Large intestine (tissue), 3 donors: ENCODE results near the gene PODNL1. TPM values are rescaled to one million over a fixed set of nuclear protein-coding genes. Genes with fewer than 3 reads are reported as not detected.

Experiments
- DNase-seq, 2 donors: peaks; one replicate each; pipeline versions ENCODE4 v3.0.0 to v3.0.0-alpha.2; 2013
- H3K27ac ChIP-seq: one replicate; pipeline ENCODE4 v1.5.1; 2013; ENCODE audit warnings: low read length
- H3K27me3 ChIP-seq: 2 replicates; pipeline ENCODE4 v1.6.1; 2013; ENCODE audit warnings: low read length; ENCODE audit not compliant: control insufficient read depth, insufficient read depth
- H3K36me3 ChIP-seq: 2 replicates; pipeline ENCODE4 v1.6.1; 2013; ENCODE audit warnings: low read length; ENCODE audit not compliant: control insufficient read depth, insufficient read depth
- H3K4me1 ChIP-seq: one replicate; pipeline ENCODE4 v1.6.1; 2013; ENCODE audit warnings: low read length; ENCODE audit not compliant: control insufficient read depth, insufficient read depth
- H3K4me3 ChIP-seq: one replicate; pipeline ENCODE4 v1.5.1; 2013; ENCODE audit warnings: low read length
- H3K9me3 ChIP-seq: one replicate; pipeline ENCODE4 v1.6.1; 2013; ENCODE audit warnings: mild to moderate bottlenecking, low read depth, low read length, moderate library complexity; ENCODE audit not compliant: control insufficient read depth
- WGBS: methylation state at CpG from one replicate; pipeline ENCODE4 v1.1.5; 2013; ENCODE audit warnings: low lambda C conversion rate; ENCODE audit not compliant: insufficient coverage; 5-methylcytosine and 5-hydroxymethylcytosine counted together
- polyA plus RNA-seq: library from polyadenylated mRNA; unstranded; fragments of 120-200 nt; gene quantifications from one replicate; pipeline ENCODE4 v1.2.1, GENCODE V29; 2013

The PODNL1 gene
- polyA plus RNA-seq, 1 donor: 1.6 TPM

DNA sequence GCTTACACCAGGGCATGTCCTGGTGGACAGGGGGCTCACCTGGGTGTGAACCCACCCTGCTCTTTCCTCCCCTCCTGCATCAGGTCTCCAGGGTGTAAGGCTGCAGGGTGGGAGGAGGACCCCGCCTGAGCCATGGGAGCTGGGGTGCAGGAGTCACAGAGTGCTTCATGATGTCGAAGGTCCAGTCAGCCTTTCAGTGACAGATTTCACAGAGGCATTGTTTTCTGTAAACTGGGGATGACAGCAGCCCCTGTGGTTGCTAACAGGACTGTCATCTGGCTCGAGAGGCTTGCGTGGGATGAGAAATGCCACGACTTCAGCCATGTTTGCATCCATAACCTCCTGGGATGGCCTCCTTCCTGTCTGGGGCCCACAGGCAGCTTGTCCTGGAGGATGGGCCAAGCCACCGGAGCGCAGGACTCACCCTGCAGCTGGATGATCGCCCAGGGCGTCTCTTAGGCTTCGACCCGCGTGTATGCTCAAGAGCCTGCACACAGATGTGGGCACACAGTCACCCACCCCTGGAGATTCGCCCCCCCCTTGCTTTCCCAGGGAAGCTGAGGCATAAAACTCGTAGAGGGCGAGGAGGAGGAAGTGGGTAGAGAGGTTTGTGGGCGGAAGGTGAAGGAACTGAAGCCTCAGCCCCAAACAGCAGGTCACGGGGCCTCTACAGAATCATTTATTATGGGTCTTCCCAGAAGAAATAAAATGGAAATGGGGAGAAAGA is 56.4 kb downstream of the PODNL1 start:
- H3K9me3 ChIP-seq: no peaks in the 10 kb centered on the region
- no peak overlapping the region for H3K27ac ChIP-seq
- H3K36me3 ChIP-seq: no peaks in the 10 kb centered on the region
- DNase-seq: no peak
- peaks cover 13% of the 10 kb centered on the region for H3K4me1 ChIP-seq
- 66% methylated on average over 3 of the region's 17 CpGs for WGBS
- no peaks in the 10 kb centered on the region for H3K27me3 ChIP-seq
- no peak overlapping the region for H3K4me3 ChIP-seq

DNA sequence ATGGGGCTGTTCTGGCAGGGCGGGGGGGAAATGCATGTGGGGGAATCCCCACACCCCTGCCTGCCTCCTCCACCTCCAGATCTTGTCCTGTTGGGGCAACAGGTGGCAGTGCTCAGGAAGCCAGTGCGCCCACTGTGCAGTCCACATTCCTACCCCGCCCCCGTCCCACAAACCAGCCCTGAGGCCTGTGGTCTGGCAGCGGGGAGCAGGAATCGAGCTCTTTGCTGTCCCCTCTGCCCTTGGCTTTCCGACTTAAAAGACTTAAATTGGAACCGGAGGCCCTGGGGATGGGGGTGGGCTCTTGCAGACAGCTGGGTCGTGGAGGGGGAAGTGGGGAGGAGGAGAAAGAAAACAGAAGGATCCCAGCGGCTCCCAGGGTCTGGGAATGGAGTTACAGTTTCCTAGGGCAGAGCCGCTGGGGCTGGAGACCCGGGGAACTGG is 56.9 kb downstream of the PODNL1 start:
- no peaks in the 10 kb centered on the region for H3K9me3 ChIP-seq
- peaks cover 15% of the 10 kb centered on the region for H3K4me1 ChIP-seq
- no peak overlapping the region for H3K4me3 ChIP-seq
- no CpG with 5 or more reads among the region's 12 CpGs for WGBS
- no peak for DNase-seq
- H3K36me3 ChIP-seq: no peaks in the 10 kb centered on the region
- H3K27me3 ChIP-seq: no peaks in the 10 kb centered on the region
- H3K27ac ChIP-seq: no peak overlapping the region

Other genes starting within 250 kb of the PODNL1 start
- gene MRI1, start 173.9 kb downstream of the PODNL1 start, polyA plus RNA-seq: 43.7 TPM
- 101 TPM for gene C19orf53, start 164.0 kb downstream of the PODNL1 start, polyA plus RNA-seq
- gene ZSWIM4, start 143.0 kb downstream of the PODNL1 start, polyA plus RNA-seq: 3.7 TPM
- 2.3 TPM for gene NANOS3, start 61.3 kb downstream of the PODNL1 start, polyA plus RNA-seq
- 4.7 TPM for gene BRME1, start 32.3 kb downstream of the PODNL1 start, polyA plus RNA-seq
- gene CC2D1A, start 32.2 kb downstream of the PODNL1 start, polyA plus RNA-seq: 42.2 TPM
- 26.8 TPM for gene DCAF15, start 14.1 kb upstream of the PODNL1 start, polyA plus RNA-seq
- 17.1 TPM for gene RFX1, start 67.9 kb upstream of the PODNL1 start, polyA plus RNA-seq
- gene RLN3, start 89.7 kb upstream of the PODNL1 start, polyA plus RNA-seq: 0.31 TPM
- gene IL27RA, start 93.3 kb upstream of the PODNL1 start, polyA plus RNA-seq: 6.4 TPM
- gene PALM3, start 123.7 kb upstream of the PODNL1 start, polyA plus RNA-seq: 2.3 TPM
- gene MISP3, start 134.4 kb upstream of the PODNL1 start, polyA plus RNA-seq: 12.3 TPM
- gene C19orf67, start 147.4 kb upstream of the PODNL1 start, polyA plus RNA-seq: 0.10 TPM
- 40.1 TPM for gene SAMD1, start 152.3 kb upstream of the PODNL1 start, polyA plus RNA-seq
- gene PRKACA, start 179.3 kb upstream of the PODNL1 start, polyA plus RNA-seq: 66.7 TPM
- 13.1 TPM for gene ASF1B, start 198.2 kb upstream of the PODNL1 start, polyA plus RNA-seq